Measurements from ENCODE around the gene JMJD8. TPM values are rescaled to one million over a fixed set of nuclear protein-coding genes. Genes with fewer than 3 reads are reported as not detected.

Gene JMJD8
- total RNA-seq, 1 donor from 2014 or later, result 57.6 TPM

DNA sequence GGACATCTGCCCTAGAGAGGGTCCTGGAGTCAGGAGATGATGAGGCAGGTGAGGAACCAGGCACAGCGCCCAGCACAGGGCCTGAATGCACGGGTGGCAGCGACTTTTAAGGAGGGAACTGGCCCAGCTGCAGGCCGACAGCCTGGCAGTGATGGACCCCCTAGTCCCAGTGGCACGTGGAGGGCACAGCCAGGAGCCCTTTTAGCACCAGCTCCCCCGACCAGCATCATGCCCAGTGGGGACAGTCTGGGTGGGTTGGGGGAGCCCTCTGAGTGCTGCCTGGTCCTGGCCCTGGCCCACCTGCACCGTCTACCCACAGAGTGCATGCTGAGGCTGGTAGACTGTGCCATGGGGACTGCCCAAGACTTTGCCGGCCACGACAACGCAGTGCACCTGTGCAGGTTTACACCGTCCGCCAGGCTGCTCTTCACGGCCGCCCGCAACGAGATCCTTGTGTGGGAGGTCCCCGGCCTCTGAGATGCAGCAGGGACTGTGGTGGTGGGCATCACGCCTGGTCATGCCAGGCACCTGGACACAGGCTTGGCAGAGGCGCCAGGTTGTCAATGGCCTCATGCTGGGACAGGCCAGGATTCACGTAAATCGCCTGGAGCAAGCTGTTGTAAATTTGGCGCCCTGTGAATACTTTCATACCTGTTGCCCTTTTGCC, 16.9 kb downstream of the JMJD8 start:
- TF ChIP-seq, protein P1, sequence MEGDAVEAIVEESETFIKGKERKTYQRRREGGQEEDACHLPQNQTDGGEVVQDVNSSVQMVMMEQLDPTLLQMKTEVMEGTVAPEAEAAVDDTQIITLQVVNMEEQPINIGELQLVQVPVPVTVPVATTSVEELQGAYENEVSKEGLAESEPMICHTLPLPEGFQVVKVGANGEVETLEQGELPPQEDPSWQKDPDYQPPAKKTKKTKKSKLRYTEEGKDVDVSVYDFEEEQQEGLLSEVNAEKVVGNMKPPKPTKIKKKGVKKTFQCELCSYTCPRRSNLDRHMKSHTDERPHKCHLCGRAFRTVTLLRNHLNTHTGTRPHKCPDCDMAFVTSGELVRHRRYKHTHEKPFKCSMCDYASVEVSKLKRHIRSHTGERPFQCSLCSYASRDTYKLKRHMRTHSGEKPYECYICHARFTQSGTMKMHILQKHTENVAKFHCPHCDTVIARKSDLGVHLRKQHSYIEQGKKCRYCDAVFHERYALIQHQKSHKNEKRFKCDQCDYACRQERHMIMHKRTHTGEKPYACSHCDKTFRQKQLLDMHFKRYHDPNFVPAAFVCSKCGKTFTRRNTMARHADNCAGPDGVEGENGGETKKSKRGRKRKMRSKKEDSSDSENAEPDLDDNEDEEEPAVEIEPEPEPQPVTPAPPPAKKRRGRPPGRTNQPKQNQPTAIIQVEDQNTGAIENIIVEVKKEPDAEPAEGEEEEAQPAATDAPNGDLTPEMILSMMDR (IDR thresholded peaks at IDR 0.05), result no peak
- H3K27me3 Mint-ChIP-seq (ENCODE audit: unreplicated experiment), result no peaks in the 10 kb centered on the region
- H3K4me3 Mint-ChIP-seq (ENCODE audit: unreplicated experiment), result peak overlapping the region; percentile 76
- DNase-seq (ENCODE audit: extremely low spot score, unreplicated experiment), result no peak
- no peaks in the 10 kb centered on the region for H3K9me3 Mint-ChIP-seq (ENCODE audit: unreplicated experiment)
- peaks cover 2% of the 10 kb centered on the region for H3K36me3 Mint-ChIP-seq (ENCODE audit: unreplicated experiment)
- peaks cover 5% of the 10 kb centered on the region for H3K4me1 Mint-ChIP-seq (ENCODE audit: unreplicated experiment)
- peak overlapping the region; percentile 89 for H3K27ac Mint-ChIP-seq (ENCODE audit: unreplicated experiment)

DNA sequence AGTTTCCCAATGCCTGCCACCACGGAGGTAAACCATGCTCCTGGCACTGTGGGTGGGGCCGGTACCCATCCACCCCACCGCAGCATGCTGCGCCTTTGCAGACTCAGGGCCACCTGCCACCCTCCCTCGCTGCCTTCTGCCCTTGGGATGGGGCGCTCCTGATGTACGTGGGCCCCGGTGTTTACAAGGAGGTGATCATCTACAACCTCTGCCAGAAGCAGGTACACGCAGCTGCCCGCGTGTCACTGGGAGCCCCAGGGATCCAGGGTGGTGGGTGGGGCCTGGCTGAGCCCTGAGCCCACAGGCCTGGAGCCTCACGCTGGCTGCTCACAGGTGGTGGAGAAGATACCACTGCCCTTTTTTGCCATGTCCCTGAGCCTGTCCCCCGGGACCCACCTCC, 17.6 kb downstream of the JMJD8 start:
- Mint-ChIP-seq H3K27me3 (ENCODE audit: unreplicated experiment) (no peaks in the 10 kb centered on the region), H3K4me3 (ENCODE audit: unreplicated experiment) (no peak overlapping the region), H3K9me3 (ENCODE audit: unreplicated experiment) (no peaks in the 10 kb centered on the region), H3K27ac (ENCODE audit: unreplicated experiment) (no peak overlapping the region), H3K4me1 (ENCODE audit: unreplicated experiment) (peaks cover 5% of the 10 kb centered on the region), H3K36me3 (ENCODE audit: unreplicated experiment) (peaks cover 2% of the 10 kb centered on the region)
- no peak for DNase-seq (ENCODE audit: extremely low spot score, unreplicated experiment)
- TF ChIP-seq, protein P1 (IDR thresholded peaks at IDR 0.05), result no peak

DNA sequence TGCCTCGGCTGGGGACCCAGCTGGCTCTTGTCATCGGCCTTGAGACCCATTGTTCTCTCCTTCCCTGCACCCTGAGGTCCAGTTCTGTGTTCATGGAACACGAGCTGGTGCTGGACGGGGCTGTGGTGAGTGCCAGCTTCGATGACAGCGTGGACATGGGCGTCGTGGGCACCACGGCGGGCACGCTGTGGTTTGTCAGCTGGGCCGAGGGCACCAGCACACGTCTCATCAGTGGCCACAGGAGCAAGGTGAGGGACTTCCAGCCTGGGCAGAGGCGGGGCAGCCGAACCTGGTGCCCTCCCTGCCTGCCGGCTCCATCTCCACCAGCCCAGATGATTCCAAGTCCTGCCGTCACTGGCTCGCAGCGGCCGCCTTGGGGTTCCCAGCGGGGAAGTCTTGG, 21.5 kb downstream of the JMJD8 start:
- TF ChIP-seq, protein P1 (IDR thresholded peaks at IDR 0.05), result no peak
- no peak overlapping the region for H3K27ac Mint-ChIP-seq (ENCODE audit: unreplicated experiment)
- H3K4me3 Mint-ChIP-seq (ENCODE audit: unreplicated experiment), result no peak overlapping the region
- peaks cover 7% of the 10 kb centered on the region for H3K4me1 Mint-ChIP-seq (ENCODE audit: unreplicated experiment)
- H3K36me3 Mint-ChIP-seq (ENCODE audit: unreplicated experiment), result peaks cover 2% of the 10 kb centered on the region
- DNase-seq (ENCODE audit: extremely low spot score, unreplicated experiment), result no peak
- no peaks in the 10 kb centered on the region for H3K27me3 Mint-ChIP-seq (ENCODE audit: unreplicated experiment)
- H3K9me3 Mint-ChIP-seq (ENCODE audit: unreplicated experiment), result no peaks in the 10 kb centered on the region

GRCh38 chr16:662095-662494, 22.0 kb downstream of the JMJD8 start:
- Mint-ChIP-seq H3K27ac (ENCODE audit: unreplicated experiment) (no peak overlapping the region), H3K9me3 (ENCODE audit: unreplicated experiment) (no peaks in the 10 kb centered on the region), H3K36me3 (ENCODE audit: unreplicated experiment) (peaks cover 2% of the 10 kb centered on the region), H3K4me3 (ENCODE audit: unreplicated experiment) (no peak overlapping the region), H3K27me3 (ENCODE audit: unreplicated experiment) (no peaks in the 10 kb centered on the region), H3K4me1 (ENCODE audit: unreplicated experiment) (peaks cover 5% of the 10 kb centered on the region)
- DNase-seq (ENCODE audit: extremely low spot score, unreplicated experiment), result no peak
- TF ChIP-seq, protein P1 (IDR thresholded peaks at IDR 0.05), result no peak

GRCh38 chr16:661184-661821, 22.8 kb downstream of the JMJD8 start:
- Mint-ChIP-seq H3K27ac (ENCODE audit: unreplicated experiment) (peak overlapping the region; percentile 57), H3K4me1 (ENCODE audit: unreplicated experiment) (peaks cover 5% of the 10 kb centered on the region), H3K4me3 (ENCODE audit: unreplicated experiment) (peak overlapping the region; percentile 29), H3K9me3 (ENCODE audit: unreplicated experiment) (no peaks in the 10 kb centered on the region), H3K27me3 (ENCODE audit: unreplicated experiment) (no peaks in the 10 kb centered on the region), H3K36me3 (ENCODE audit: unreplicated experiment) (peaks cover 2% of the 10 kb centered on the region)
- DNase-seq (ENCODE audit: extremely low spot score, unreplicated experiment), result no peak
- TF ChIP-seq, protein P1 (IDR thresholded peaks at IDR 0.05), result no peak

All from osteocyte (in vitro differentiated cells).